Mesothelial cell of epicardium (in vitro differentiated cells): Measurements from ENCODE around the gene NEDD4. TPM values are rescaled to one million over a fixed set of nuclear protein-coding genes. Genes with fewer than 3 reads are reported as not detected.

Experiments used
- DNase-seq, 2 experiments: peaks; one replicate each; pipeline ENCODE4 v3.0.0; 2021; ENCODE audit warnings: low spot score in 2 of 2; ENCODE audit not compliant: unreplicated experiment in 2 of 2
- H3K27ac Mint-ChIP-seq: 2 replicates; pipeline ENCODE4 v1.8.0; 2021; ENCODE audit warnings: mixed read lengths
- H3K27me3 Mint-ChIP-seq: 2 replicates; pipeline ENCODE4 v1.8.0; 2021; ENCODE audit warnings: low read depth, mixed read lengths
- H3K36me3 Mint-ChIP-seq: 2 replicates; pipeline ENCODE4 v1.8.0; 2021; ENCODE audit warnings: mixed read lengths
- H3K4me1 Mint-ChIP-seq: 2 replicates; pipeline ENCODE4 v1.8.0; 2021; ENCODE audit warnings: mixed read lengths
- H3K4me3 Mint-ChIP-seq: 2 replicates; pipeline ENCODE4 v1.8.0; 2021; ENCODE audit warnings: mild to moderate bottlenecking, moderate library complexity, mixed read lengths
- H3K9me3 Mint-ChIP-seq: 2 replicates; pipeline ENCODE4 v1.8.0; 2021; ENCODE audit warnings: mixed read lengths
- total RNA-seq: library from RNA; stranded (reverse); gene quantifications from 3 replicates; pipeline ENCODE4 v1.2.1, GENCODE V29; 2021
- TF ChIP-seq, protein P1 (sequence below): fragments of 200-600 bp; sonication (generic); IDR thresholded peaks from one replicate; pipeline ENCODE4 v1.5.0; 2021; ENCODE audit warnings: antibody characterized with exemption; ENCODE audit not compliant: unreplicated experiment

NEDD4 gene
- total RNA-seq, 1 donor from 2014 or later: 45.6 TPM

DNA sequence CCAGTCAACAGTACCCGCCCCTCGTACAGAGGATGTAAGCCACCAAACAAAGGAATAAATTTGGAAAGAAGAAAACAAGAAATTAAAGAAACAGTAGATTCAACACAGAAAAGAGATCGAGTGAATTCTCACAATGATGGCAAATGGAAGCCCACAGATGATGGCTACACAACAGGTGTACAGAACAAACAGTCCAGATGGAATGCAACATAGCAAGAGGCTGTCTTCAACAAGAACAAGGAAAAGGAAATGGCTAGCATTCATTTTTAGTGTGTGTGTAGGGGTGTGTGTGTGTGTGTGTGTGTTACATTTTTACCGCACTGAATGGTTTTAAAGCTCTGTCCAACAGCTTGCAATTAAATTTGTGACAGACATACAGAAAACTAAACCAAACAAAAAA is 12.9 kb downstream of the NEDD4 start:
- Mint-ChIP-seq H3K27me3 (no peaks in the 10 kb centered on the region), H3K9me3 (peaks cover 15% of the 10 kb centered on the region), H3K27ac (no peak overlapping the region)

DNA sequence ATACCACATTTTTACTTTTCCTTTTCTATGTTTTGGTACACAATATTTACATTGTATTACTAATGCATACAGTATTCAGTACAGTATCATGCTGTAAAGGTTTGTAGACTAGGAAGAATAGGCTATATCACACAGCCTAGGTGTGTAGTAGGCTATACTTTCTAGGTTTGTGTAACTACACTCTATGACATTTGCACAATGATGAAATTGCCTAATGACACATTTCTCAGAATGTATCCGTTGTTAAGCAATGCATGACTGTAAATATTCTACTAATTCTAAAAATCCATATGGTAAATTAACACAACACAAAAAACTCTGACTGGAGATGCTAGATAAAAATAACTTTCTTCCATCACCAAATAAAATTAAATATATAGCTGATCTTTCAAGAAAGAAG is 16.2 kb downstream of the NEDD4 start:
- DNase-seq: no peak
- Mint-ChIP-seq H3K4me3 (no peak overlapping the region), H3K36me3 (peaks cover 42% of the 10 kb centered on the region), H3K4me1 (peaks cover 15% of the 10 kb centered on the region), H3K27ac (peak overlapping the region; percentile 16), H3K27me3 (no peaks in the 10 kb centered on the region), H3K9me3 (peaks cover 41% of the 10 kb centered on the region)
- TF ChIP-seq, protein P1, sequence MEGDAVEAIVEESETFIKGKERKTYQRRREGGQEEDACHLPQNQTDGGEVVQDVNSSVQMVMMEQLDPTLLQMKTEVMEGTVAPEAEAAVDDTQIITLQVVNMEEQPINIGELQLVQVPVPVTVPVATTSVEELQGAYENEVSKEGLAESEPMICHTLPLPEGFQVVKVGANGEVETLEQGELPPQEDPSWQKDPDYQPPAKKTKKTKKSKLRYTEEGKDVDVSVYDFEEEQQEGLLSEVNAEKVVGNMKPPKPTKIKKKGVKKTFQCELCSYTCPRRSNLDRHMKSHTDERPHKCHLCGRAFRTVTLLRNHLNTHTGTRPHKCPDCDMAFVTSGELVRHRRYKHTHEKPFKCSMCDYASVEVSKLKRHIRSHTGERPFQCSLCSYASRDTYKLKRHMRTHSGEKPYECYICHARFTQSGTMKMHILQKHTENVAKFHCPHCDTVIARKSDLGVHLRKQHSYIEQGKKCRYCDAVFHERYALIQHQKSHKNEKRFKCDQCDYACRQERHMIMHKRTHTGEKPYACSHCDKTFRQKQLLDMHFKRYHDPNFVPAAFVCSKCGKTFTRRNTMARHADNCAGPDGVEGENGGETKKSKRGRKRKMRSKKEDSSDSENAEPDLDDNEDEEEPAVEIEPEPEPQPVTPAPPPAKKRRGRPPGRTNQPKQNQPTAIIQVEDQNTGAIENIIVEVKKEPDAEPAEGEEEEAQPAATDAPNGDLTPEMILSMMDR: no peak

More for the DNA sequence above, 12.9 kb downstream of the NEDD4 start:
- Mint-ChIP-seq H3K36me3 (peaks cover 25% of the 10 kb centered on the region), H3K4me3 (no peak overlapping the region), H3K4me1 (peaks cover 27% of the 10 kb centered on the region)
- no peak for DNase-seq
- TF ChIP-seq, protein P1: no peak

DNA sequence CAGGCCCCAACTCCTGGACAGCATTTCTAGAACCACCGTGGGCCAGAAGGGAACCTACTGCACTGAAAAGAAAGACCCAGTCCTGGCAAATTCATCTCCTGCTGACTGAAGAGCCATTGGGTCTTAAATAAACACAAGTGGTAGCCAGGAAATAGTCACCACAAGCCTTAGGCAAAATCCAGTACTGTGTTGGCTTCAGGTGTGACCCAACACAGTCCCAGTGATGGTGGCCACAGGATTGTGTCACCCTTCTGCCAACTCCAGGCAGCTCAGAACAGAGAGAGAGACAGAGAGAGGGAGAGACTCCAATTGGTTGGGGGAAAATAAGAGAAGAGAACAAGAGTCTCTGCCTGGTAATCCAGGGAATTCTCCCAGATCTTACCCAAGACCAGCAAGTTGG is 23.1 kb downstream of the NEDD4 start:
- H3K4me3 Mint-ChIP-seq: no peak overlapping the region
- no peak for DNase-seq
- H3K27me3 Mint-ChIP-seq: no peaks in the 10 kb centered on the region
- H3K9me3 Mint-ChIP-seq: peaks cover 29% of the 10 kb centered on the region
- H3K27ac Mint-ChIP-seq: no peak overlapping the region
- peaks cover 46% of the 10 kb centered on the region for H3K36me3 Mint-ChIP-seq
- TF ChIP-seq, protein P1: no peak
- H3K4me1 Mint-ChIP-seq: peaks cover 3% of the 10 kb centered on the region

DNA sequence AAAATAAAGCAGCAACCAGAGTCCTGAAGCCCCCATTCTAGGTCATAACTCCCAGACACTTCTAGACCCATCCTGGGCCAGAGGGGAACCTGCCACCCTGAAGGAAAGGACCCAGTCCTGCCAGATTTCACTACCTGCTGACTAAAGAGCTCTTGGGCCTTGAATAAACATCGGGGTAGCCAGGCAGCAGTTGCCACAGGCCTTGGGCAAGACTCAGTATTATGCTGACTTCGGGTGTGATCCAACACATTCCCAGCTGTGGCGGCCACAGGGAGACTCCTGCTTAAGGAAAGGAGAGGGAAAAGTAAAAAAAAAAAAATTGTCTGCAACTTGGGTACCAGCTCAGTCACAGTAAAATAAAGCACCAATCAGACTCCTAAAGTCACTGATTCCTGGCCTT is 23.8 kb downstream of the NEDD4 start:
- TF ChIP-seq, protein P1: no peak
- Mint-ChIP-seq H3K4me3 (no peak overlapping the region), H3K36me3 (peaks cover 47% of the 10 kb centered on the region), H3K4me1 (peaks cover 3% of the 10 kb centered on the region), H3K27me3 (no peaks in the 10 kb centered on the region), H3K27ac (no peak overlapping the region), H3K9me3 (peaks cover 26% of the 10 kb centered on the region)
- DNase-seq: no peak

DNA sequence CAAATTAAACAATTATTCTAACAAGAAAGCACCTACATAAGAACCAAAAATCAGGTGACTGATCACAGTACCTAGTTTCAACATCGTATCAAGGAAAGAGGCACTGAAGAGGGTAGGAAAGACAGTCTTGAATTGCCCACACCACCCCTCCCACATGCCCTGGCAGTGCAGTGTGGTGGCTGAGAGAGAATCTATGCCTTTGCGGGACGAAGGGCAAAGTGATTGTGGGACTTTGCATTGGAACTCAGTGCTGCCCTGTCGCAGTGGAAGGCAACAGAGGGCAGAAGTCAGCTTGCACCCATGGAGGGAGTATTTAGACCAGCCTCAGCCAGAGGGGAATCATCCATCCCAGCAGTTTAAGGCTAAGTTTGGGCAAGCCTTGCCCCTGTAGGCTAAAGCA is 24.5 kb downstream of the NEDD4 start:
- TF ChIP-seq, protein P1: no peak
- no peak for DNase-seq
- Mint-ChIP-seq H3K4me3 (no peak overlapping the region), H3K4me1 (peaks cover 3% of the 10 kb centered on the region), H3K27ac (peak overlapping the region; percentile 4), H3K36me3 (peaks cover 41% of the 10 kb centered on the region), H3K27me3 (no peaks in the 10 kb centered on the region), H3K9me3 (peaks cover 20% of the 10 kb centered on the region)

DNA sequence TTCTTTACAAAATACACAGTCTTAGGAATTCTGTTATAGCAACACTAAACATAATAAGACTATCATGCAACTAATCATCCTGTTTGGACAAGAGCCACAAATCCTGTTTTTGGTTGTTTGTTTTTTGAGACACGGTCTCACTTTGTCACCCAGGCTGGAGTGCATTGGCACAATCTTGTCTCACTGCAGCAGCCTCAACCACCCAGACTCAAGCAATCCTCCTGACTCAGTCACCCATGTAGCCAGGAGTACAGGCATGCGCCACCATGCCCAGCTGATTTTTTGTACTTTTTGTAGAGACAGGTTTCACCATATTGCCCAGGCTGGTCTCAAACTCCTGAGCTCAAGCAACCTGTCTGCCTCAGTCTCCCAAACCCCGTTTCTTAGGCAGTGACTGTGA is 28.3 kb downstream of the NEDD4 start:
- Mint-ChIP-seq H3K9me3 (no peaks in the 10 kb centered on the region), H3K27me3 (no peaks in the 10 kb centered on the region), H3K4me3 (no peak overlapping the region), H3K4me1 (no peaks in the 10 kb centered on the region), H3K36me3 (peaks cover 26% of the 10 kb centered on the region), H3K27ac (no peak overlapping the region)
- TF ChIP-seq, protein P1: no peak
- no peak for DNase-seq
